Peyer's patch (tissue), 4 donors: ENCODE measurements around the gene TMOD3.

Source experiments
- POLR2A ChIP-seq, 2 donors: fragments of 450-650 bp; IDR thresholded peaks; one replicate each; pipeline ENCODE4 v1.5.1; 2017; ENCODE audit warnings: antibody characterized with exemption in 2 of 2, mild to moderate bottlenecking in 2 of 2, moderate library complexity in 2 of 2
- TF ChIP-seq, protein P1 (sequence below), 6 experiments: fragments of 450-650 bp in 4 of 6; fragments of 200-600 bp in 2 of 6; sonication (generic) in 1 of 6; IDR thresholded peaks; one replicate each; pipeline ENCODE4 v1.5.1; 2017 to 2019; ENCODE audit warnings: antibody characterized with exemption in 6 of 6, mild to moderate bottlenecking in 3 of 6, moderate library complexity in 1 of 6

DNA sequence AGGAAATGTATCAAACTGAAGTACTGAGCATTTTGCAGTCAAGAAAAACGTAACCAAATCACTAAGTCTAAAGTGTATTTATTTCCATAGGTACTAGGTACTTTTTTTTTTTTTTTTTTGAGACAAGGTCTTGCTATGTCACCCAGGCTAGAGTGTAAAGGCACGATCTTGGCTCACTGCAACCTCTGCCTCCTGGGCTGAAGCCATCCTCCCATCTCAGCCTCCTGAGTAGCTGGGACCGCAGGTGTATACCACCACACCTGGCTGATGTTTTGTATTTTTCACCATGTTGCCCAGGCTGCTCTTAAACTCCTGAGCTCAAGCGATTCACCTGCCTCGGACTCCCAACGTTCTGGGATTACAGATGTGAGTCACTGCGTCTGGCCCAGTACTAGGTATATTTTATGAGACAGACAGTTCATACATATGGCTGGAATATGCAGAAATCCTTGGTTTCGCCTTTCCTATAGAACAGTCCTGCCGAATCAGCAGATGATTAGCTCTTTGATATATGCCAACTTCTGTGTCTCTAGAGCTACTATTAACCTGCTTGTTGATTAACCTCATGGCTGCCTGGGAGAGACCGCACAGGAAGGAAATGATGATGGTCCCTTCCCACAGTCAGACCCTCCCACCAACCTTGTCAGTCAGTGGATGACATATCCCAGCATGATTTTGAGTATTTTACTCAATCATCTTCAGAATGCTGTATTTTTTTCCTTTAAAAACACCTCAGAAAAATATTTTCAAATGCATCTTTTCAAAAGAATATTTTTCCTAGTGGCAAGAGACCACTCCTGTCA is 32.3 kb downstream of the TMOD3 start:
- TF ChIP-seq, protein P1, sequence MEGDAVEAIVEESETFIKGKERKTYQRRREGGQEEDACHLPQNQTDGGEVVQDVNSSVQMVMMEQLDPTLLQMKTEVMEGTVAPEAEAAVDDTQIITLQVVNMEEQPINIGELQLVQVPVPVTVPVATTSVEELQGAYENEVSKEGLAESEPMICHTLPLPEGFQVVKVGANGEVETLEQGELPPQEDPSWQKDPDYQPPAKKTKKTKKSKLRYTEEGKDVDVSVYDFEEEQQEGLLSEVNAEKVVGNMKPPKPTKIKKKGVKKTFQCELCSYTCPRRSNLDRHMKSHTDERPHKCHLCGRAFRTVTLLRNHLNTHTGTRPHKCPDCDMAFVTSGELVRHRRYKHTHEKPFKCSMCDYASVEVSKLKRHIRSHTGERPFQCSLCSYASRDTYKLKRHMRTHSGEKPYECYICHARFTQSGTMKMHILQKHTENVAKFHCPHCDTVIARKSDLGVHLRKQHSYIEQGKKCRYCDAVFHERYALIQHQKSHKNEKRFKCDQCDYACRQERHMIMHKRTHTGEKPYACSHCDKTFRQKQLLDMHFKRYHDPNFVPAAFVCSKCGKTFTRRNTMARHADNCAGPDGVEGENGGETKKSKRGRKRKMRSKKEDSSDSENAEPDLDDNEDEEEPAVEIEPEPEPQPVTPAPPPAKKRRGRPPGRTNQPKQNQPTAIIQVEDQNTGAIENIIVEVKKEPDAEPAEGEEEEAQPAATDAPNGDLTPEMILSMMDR (IDR thresholded peaks at IDR 0.05): no peak
- no peak for TF ChIP-seq POLR2A (IDR thresholded peaks at IDR 0.05)
